ENCODE data around the gene SLC43A2. TPM values are rescaled to one million over a fixed set of nuclear protein-coding genes. Genes with fewer than 3 reads are reported as not detected.

SLC43A2 gene
- total RNA-seq, 4 donors from 2014 or later: 58.6 to 103 (median 69.0) TPM

DNA sequence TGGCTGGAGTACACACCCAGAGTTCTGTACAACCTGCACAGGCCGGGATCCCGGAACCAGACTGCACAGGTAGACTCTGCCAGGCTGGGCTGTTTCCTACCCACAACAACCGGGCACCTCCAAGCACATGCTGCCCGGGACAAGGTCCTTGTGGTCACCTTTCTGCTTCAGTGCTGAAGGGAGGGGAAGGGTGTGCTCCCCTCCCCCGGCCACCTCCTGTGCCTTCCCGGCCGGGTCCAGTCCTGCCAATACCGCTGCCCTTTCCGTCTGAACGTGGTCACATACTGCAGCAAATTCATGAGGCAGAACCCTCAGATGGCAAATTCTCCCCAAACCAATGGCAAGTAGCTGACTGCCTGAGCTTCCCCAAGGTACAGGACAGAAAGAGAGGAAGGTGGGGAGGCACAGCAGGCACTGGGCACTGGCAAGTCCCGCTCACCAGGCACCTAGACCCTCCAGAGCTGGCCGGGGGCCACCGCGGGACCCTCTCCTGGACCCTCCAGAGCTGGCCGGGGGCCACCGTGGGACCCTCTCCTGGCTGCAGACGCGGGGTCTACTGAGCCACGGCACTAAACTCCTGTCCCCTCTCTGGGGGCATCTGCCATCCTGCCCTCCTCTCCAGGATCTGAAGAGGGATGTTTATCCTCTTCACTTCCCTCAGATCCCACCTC lies 22.8 kb downstream of the SLC43A2 start:
- H3K27me3 ChIP-seq: no peaks in the 10 kb centered on the region
- no peak for DNase-seq
- H3K4me1 ChIP-seq: peaks cover 0 to 8% (median 4%) of the 10 kb centered on the region in 4 donors
- H3K36me3 ChIP-seq: peaks cover 0 to 7% (median 0%) of the 10 kb centered on the region in 3 donors
- H3K27ac ChIP-seq: peak overlapping the region in 2 of 4 donors; percentile 8 to 55
- no peak overlapping the region for H3K4me3 ChIP-seq
- H3K9me3 ChIP-seq: no peaks in the 10 kb centered on the region
- TF ChIP-seq, protein P1, sequence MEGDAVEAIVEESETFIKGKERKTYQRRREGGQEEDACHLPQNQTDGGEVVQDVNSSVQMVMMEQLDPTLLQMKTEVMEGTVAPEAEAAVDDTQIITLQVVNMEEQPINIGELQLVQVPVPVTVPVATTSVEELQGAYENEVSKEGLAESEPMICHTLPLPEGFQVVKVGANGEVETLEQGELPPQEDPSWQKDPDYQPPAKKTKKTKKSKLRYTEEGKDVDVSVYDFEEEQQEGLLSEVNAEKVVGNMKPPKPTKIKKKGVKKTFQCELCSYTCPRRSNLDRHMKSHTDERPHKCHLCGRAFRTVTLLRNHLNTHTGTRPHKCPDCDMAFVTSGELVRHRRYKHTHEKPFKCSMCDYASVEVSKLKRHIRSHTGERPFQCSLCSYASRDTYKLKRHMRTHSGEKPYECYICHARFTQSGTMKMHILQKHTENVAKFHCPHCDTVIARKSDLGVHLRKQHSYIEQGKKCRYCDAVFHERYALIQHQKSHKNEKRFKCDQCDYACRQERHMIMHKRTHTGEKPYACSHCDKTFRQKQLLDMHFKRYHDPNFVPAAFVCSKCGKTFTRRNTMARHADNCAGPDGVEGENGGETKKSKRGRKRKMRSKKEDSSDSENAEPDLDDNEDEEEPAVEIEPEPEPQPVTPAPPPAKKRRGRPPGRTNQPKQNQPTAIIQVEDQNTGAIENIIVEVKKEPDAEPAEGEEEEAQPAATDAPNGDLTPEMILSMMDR (IDR thresholded peaks at IDR 0.05): no peak
- TF ChIP-seq POLR2A (IDR thresholded peaks at IDR 0.05): no peak

DNA sequence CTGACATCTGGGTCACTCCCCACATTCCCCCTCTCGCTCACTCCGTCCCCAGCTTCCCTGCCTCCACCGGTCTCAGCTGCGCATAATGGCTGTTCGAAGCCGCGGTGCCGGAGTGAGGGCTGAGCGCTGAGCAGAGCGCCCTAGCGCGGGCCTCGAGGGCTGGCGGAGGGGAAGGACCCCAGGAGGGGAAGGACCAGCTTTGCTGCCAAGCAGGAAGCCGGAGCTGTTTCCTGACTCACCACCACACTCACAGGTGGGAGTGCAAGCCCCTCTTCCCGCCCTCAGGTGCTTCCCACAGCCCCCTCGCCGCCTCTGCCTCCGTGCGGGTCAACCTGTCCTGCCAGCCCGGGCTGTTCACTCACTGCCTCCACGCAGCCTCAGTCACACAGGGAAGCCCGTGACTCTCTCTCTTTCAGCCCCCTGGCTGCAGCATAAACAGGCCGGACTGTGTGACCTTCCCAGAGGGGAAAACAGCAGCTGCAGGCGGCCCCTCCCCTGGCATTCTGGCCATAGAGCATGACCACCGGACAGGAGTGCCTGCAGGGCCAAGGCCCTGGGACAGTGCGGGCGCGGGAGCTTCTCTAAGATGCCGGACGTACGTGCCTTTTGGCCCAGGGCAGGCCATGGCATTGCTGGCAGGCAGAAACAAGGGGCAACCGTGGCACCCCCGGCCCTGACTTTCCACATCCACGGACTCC lies 23.7 kb downstream of the SLC43A2 start:
- DNase-seq: no peak
- Histone ChIP-seq H3K4me3 (no peak overlapping the region), H3K4me1 (peaks cover 0 to 8% (median 4%) of the 10 kb centered on the region in 4 donors), H3K27me3 (no peaks in the 10 kb centered on the region), H3K9me3 (no peaks in the 10 kb centered on the region), H3K27ac (no peak overlapping the region), H3K36me3 (peaks cover 0 to 7% (median 0%) of the 10 kb centered on the region in 3 donors)
- TF ChIP-seq POLR2A (IDR thresholded peaks at IDR 0.05): no peak
- TF ChIP-seq, protein P1 (IDR thresholded peaks at IDR 0.05): no peak

DNA sequence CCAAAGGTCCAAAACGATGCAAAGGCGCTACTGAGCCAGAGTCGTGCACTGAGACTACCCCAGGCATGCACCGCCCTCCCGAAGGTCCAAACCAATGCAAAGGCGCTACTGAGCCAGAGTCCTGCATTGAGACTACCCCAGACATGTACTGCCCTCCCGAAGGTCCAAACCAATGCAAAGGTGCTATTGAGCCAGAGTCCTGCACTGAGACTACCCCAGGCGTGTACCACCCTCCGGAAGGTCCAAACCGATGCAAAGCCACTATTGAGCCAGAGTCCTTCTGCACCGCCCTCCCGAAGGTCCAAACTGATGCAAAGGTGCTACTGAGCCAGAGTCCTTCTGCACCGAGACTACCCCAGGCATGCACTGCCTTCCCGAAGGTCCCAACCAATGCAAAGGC lies 27.1 kb downstream of the SLC43A2 start:
- Histone ChIP-seq H3K36me3 (peaks cover 0 to 7% (median 0%) of the 10 kb centered on the region in 3 donors), H3K27me3 (no peaks in the 10 kb centered on the region), H3K9me3 (no peaks in the 10 kb centered on the region), H3K4me3 (no peak overlapping the region), H3K27ac (no peak overlapping the region), H3K4me1 (no peaks in the 10 kb centered on the region)
- TF ChIP-seq, protein P1 (IDR thresholded peaks at IDR 0.05): no peak
- TF ChIP-seq POLR2A (IDR thresholded peaks at IDR 0.05): no peak
- no peak for DNase-seq

DNA sequence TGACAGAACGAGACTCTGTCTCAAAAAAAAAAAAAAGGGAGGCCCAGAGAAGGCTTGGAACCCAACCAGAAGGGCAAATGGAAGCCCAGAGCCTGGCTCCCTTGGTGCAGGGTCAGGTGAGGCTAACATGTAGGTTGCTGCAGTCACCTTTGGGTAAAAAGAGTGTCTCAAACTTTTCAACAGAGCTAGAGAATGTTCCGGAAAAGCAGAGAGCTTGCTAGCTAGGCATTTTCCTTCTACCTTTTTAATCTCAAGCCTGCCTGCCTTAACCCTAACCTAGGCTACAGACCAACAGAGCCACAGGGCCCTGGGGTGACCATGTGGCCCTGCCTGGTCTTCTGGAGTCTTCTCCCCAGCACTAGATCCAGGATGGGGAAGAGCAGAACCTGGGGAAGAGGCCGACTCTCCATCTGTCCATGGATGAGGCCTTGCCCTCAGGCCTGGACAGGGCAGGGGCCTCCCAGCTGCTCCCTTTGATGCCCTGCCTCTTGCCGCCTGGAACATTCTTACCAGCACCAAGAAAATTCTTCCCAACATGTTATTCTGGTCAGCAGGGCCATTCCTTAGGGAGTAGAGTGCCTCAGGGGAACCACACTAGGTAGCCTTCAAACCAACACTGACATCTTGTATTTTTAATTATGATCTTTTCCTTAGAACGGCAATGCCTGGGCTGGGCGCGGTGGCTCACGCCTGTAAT lies 30.1 kb downstream of the SLC43A2 start:
- H3K9me3 ChIP-seq: no peaks in the 10 kb centered on the region
- no peaks in the 10 kb centered on the region for H3K27me3 ChIP-seq
- H3K4me3 ChIP-seq: no peak overlapping the region
- H3K36me3 ChIP-seq: peaks cover 0 to 7% (median 0%) of the 10 kb centered on the region in 3 donors
- TF ChIP-seq POLR2A (IDR thresholded peaks at IDR 0.05): no peak
- TF ChIP-seq, protein P1 (IDR thresholded peaks at IDR 0.05): no peak
- H3K27ac ChIP-seq: peak overlapping the region in 2 of 4 donors; percentile 19 to 43
- H3K4me1 ChIP-seq: peaks cover 0 to 8% (median 6%) of the 10 kb centered on the region in 4 donors
- DNase-seq: no peak

DNA sequence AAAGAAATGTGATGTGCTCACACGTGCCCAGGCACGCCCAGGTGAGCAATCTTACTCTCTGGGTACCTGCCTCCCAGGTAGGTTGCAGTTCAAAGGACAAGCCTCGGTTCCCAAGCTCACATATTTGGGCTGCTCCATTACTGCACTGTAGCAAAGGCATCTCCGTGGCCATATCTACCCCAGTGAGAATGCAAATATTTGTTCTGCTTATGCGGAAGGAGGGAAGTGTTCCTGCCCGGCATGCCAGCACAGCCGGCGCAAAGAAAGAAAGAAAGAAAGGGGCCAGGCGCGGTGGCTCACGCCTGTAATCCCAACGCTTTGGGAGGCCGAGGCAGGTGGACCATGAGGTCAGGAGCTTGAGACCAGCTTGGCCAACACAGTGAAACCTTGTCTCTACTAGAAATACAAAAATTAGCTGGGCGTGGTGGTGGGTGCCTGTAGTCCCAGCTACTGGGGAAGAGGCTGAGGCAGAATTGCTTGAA lies 30.7 kb downstream of the SLC43A2 start:
- Histone ChIP-seq H3K4me1 (peaks cover 0 to 12% (median 8%) of the 10 kb centered on the region in 4 donors), H3K36me3 (peaks cover 0 to 7% (median 0%) of the 10 kb centered on the region in 3 donors), H3K4me3 (no peak overlapping the region), H3K27ac (peak overlapping the region in 2 of 4 donors; percentile 19 to 43), H3K9me3 (no peaks in the 10 kb centered on the region), H3K27me3 (no peaks in the 10 kb centered on the region)
- peak in 1 of 3 donors; percentile 73 for DNase-seq
- TF ChIP-seq, protein P1 (IDR thresholded peaks at IDR 0.05): no peak
- no peak for TF ChIP-seq POLR2A (IDR thresholded peaks at IDR 0.05)

Data from Peyer's patch (tissue), 4 donors.